A673 (cell line): ENCODE data around the gene LYPD3.

Experiments
- CTCF ChIP-seq: fragments of 300-800, 200-600 bp; sonication (generic); conservative IDR thresholded peaks from 2 replicates; pipeline ENCODE4 v1.5.1; 2017; ENCODE audit warnings: low read depth, mild to moderate bottlenecking, antibody characterized with exemption, low read length, moderate library complexity, mixed read lengths
- EZH2 ChIP-seq: fragments of 200-600 bp; sonication (generic); IDR thresholded peaks from 2 replicates; pipeline ENCODE4 v1.6.1; 2017; ENCODE audit warnings: borderline replicate concordance, low read depth, mild to moderate bottlenecking, mixed read lengths, antibody characterized with exemption, low read length; ENCODE audit not compliant: poor library complexity, severe bottlenecking

DNA sequence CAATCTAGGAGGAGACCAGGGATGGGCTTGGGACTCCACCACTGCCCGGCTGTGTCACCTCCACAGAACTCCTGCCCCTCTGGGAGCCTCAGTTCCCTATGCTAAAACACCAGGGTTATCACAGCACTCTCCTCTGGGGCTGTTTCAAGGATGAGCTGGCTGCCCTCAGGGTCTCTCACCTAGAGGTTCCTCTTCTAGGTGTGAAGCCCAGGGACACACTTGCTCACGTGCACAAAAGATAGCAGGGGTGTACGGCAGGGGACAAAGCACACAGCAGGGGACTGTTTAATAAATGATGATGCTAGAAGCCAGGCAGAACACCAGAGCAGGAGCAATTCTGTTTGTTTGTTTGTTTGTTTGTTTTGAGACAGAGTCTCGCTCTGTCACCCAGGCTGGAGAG, 16.8 kb upstream of the LYPD3 start:
- TF ChIP-seq CTCF (no peak), EZH2 (no peak)
